HG02840 (cell line): Measurements from ENCODE around the gene AKAP6.
A peak's percentile ranks its signal among the peaks of the same experiment; 100 is the strongest.
"Not testable (repeated sequence)": the region's sequence is repeated elsewhere in the genome, so short reads cannot be mapped to it uniquely, and the experiment has no call there.

Experiments
- ATAC-seq: cut with Tn5 transposase; IDR thresholded peaks from one replicate; pipeline ENCODE4 v1.9.1; 2021; ENCODE audit warnings: mild to moderate bottlenecking, moderate library complexity, moderate number of reproducible peaks; ENCODE audit not compliant: unreplicated experiment, low FRiP score

AKAP6 gene

DNA sequence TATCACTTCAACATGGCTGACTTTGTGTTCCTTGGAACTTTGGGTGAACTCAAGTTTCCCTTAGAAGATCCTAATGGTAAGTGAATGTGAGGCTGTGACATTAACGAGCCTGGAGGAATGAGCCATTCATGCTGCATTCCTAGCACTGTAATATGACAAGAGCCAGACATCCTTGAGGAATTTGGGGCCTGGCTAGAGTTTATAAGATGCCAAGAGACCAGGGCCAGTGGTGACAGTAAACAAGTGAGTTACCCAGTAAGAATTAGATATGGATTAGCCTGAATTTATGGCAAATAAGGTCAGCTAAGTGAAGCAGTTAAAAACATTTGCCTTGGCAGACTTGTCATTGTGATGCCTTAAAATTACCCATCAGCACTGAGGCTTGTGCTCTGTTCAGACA is 232.4 kb downstream of the AKAP6 start:
- no peak for ATAC-seq

DNA sequence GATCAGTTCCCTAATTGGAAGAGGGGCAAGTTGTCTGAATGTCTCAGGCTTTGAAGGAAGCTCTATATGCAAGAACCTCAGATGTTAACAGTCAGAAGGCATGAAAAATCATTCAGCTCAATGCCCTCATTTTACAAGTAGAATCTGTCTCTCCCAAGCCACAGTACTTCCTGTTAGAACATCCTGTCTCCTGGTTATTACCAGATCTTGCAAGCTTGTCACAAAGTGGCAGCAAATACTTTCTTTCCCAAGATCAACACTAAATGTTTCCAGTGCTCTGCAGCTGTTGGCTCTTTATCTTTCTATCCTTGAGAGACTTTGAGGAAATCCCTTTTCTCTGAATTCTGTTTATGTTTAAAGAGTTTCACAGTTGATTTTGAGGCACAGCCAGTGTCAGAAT is 235.5 kb downstream of the AKAP6 start:
- ATAC-seq, result no peak

- ATAC-seq, result no peak
Observed at GRCh38 chr14:32565256-32565655, 236.2 kb downstream of the AKAP6 start.

DNA sequence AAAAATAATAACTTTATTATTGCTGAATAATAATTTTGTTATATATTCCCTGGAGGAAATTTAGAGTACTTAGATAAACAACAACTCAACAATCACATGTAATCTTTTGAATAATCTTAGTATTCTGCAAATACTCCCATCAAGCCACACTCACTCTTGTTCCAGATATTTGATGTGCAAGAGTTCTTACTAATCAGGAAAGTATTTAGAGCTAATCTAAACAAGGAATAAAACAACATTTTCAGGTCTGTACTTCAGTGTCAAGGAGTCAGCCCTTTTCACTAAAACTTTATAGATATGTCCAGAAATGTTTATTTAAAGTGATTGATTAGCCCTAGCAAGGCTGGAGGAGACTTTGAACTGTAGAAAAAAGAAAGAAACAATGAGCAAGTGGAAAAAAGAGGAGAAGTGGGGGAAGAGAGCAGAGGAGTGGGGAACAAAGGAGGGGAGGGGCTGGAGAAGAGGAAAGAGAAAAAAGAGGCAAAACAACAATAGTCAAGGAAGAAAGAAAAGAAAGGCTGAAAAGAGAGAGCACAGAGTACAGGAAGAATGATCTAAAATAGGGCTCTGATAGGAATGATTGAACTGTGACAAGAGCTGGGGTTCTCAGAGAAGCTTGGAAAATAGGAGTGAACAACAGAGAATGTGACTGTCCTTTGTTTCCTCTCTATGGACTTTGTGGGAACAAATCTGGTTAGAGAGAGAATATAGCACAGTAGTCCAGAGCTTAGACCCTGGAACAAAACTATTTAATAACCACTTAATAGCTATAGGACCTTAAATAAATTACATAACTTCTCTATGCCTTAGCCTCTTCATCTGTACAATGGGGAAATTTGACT is 238.7 kb downstream of the AKAP6 start:
- no peak for ATAC-seq

GRCh38 chr14:32571551-32571950 is 242.5 kb downstream of the AKAP6 start:
- no peak for ATAC-seq

DNA sequence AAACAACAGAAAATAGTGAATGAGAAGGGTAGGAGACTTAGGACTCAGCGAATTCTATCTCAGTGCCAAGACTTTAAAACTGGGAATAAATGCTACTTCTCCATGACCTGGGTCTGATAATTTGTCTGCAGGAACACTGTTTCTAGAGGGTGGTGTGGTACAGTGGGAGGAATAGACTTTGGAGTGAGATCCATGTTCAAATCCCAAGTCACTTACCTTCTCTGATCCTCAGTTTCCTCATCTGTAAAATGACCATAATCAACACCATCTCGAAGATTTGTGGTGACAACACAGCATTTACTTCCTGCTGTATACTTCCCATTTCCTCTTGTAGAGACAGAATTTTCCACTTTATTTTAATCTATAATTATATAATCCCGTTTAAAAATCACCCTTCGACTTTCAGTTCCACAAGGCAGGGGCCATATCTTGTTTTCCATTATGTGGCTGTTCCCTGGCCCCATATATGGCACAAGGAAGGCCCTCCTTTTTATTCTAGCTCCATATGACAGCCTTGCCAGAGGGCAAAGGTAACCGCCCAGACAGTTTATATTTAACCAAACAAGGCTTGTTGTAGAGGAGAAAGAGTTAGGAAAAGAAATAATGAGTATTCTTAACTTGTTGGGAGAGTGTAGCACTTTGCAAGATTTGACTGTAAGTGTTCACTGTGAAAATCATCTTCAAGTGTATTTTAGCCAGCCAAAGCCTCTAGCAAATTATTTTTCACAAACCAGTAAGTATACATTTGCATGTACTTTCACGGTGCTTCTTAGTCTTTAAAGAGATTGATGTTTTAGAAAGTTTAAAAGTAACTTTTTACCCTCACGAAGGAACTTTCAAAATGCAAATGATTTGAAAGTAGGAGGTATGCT is 243.1 kb downstream of the AKAP6 start:
- peak; percentile 58 for ATAC-seq

DNA sequence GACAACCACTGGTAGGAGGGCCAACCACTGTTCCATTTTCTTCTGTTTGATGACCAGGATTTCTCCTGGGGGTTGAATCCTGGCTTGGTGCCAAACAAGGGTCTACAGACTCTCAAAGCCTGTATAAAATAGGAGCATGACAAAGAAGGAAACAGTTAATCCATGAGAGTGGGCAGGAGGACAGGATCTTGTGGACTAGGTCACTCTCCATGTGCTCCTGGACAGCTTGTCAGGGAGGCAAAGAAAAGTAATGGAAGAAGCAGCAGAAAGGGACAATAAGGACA is 243.7 kb downstream of the AKAP6 start:
- ATAC-seq, result no peak

- no peak for ATAC-seq
Observed at GRCh38 chr14:32574269-32574668, 245.2 kb downstream of the AKAP6 start.

DNA sequence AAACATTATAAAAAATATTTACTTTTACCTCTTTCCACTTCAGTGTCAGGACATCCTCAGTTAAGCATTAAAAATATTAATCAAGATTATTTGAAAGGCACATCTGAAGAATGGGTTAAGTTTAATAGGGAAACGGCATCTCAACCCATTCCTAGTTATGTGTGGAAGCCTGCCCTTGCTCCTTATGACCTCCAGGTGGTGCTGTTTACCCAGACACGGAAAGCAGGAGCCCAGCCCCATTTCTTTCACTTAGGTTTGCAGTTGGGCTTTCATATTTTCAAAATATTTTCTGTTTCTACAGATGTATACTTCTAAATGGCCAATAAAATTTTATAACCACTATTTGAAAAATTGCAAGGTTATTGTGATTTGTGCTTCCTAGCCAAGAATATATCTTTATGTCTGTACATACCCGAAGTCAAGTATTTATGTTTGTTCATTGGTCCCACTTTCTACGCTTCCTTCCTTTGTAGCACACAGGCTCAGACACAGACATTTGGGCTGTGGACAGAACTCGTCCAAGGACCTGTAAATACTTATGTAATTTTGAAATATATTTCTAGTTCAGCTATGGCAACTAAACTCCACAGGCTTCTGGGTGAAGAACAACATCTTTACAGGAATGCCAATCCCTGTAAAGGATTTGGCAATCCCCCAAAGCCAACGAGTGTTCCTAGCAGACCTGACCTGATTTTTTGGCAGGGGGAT is 247.1 kb downstream of the AKAP6 start:
- no peak for ATAC-seq

GRCh38 chr14:32576977-32577376 is 247.9 kb downstream of the AKAP6 start:
- no peak for ATAC-seq

DNA sequence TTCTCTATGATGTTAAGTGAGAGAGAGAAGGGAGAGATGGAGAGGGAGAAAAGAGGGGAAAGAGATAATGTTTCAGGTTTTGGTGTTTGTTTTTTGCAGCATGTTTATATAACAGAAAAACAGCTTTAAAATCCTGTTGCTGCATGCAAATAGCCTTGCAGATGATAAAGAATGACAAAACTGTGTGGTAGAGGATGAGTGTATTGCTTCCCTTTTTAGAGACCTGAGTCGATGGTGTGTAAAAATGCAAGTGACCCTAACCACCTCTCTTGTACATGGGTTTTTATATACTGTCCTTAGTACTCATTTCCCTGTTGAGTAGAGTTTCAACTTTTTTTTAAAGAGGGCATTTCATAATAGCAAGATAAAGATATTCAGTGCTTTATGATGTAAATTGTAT is 249.1 kb downstream of the AKAP6 start:
- ATAC-seq, result no peak

- ATAC-seq, result not testable (repeated sequence)
Observed at GRCh38 chr14:32583427-32583826, 254.3 kb downstream of the AKAP6 start.

DNA sequence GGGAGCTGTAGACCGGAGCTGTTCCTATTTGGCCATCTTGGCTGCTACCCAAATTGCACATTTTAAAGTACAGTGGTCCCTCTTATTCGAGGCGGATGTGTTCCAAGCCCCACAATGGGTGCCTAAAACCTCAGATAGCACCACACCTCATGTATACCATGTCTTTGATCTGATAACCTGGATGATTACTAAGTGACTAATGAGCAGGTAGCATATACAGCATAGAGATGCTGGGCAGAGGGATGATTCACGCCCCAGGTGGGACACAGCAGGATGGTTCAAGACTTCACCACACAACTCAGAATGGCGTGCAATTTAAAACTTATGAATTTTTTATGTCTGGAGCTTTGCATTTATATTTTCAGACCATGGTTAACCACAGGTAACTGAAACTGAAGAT is 255.0 kb downstream of the AKAP6 start:
- ATAC-seq, result no peak

GRCh38 chr14:32587461-32587860 is 258.4 kb downstream of the AKAP6 start:
- no peak for ATAC-seq

DNA sequence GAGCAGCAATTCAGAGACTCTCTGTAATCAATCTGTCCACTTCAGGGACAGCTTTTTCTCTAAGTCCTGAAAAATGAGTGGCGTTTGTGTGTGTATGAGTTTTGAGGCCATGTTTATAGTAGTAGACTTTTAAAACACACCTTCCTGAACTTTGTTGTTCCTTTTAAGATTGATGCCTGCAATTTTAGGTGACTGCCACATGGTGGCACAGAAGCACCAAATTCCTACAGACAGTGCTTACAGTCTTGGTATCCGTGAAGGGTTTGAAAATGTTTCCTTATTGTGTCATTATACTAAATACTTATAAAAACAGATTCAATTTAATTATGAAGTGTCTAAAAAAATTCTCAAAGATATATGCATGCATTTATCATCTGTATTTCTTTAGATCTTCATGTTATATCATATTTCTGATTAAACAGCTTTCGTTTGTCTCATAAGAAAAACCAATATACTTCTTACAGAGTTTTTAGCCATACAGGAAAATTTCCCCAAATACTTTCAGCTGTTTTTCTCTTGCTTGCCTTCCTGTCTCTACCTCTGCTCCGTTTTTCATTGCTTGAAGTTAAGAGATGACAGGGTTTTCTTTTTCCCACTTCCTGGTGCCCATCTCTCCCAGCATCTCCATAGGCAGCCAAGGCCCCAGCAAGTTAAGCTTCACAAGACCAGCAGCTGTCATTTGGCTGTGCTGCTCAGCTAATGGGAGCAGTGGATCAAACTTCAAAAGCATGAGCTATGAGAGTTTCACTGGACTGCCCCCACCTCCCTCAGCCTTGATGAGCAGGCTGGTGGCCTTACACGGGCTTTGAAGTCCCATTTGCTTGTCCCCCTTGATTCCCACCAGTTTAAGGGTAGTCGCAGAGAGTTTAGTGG is 259.6 kb downstream of the AKAP6 start:
- no peak for ATAC-seq

DNA sequence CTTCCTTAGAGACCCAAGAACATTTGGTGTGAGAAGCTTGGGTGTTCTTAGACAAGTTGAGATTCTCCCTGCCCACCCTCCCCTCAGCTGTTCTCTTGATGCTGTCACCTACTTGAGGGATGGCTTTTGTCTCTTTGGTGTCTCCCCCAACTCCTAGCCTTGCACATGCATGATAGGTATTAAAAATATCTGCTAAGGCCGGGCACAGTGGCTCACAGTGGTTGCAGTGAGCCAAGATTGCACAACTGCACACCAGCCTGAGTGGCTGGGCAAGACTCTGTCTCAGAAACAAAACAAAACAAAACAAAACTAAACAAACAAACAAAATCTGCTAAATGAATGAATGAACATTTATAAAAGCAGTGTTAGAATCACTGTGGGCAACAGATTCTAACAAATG is 261.1 kb downstream of the AKAP6 start:
- no peak for ATAC-seq

- no peak for ATAC-seq
Observed at GRCh38 chr14:32593290-32593942, 264.3 kb downstream of the AKAP6 start.

DNA sequence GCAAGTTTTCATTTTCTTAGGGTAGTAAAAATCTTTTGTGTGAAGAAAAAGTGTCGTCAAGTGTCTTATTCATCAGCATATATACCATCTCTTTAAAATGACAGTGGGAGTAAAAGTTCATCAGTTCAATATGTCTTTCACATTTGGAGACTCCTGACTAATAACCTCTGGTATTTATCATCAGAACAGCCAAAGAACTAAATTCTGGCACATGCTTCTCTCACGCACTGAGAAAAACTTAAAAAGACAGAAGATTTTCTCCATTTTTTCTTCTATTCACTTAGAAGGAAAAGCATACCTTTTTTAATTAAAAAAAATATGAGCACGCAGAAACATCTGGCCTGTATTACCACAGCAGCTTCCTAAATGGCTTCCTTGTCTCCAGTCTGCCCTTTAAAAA is 265.7 kb downstream of the AKAP6 start:
- no peak for ATAC-seq

- no peak for ATAC-seq
Observed at GRCh38 chr14:32595497-32595896, 266.4 kb downstream of the AKAP6 start.

DNA sequence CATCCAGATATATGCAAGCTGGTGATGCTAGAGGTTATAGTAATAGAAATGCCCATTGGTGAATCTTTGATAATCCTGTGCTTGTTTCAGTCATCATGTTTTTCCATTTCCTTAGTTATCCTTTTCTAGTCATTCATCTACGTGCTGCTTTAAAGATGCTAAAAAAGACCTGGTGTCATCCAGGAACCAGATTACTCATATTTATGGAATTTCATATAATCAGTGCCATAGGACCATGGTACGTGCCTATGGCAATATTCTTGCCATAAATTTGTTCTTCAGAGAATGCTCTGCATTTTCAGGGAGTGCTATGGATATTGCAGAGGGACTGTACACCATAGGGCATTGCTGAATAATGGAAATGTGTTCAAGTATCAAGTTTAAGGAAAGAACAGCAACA is 267.3 kb downstream of the AKAP6 start:
- ATAC-seq, result no peak
